Progenitor cell of endocrine pancreas (in vitro differentiated cells): ENCODE measurements around the gene OLFM1. TPM values are rescaled to one million over a fixed set of nuclear protein-coding genes. Genes with fewer than 3 reads are reported as not detected.

Experiments
- DNase-seq: peaks from one replicate; pipeline ENCODE4 v3.0.0; 2021; ENCODE audit warnings: low spot score; ENCODE audit not compliant: unreplicated experiment
- H3K27ac Mint-ChIP-seq: 2 replicates; pipeline ENCODE4 v1.8.0; 2021; ENCODE audit warnings: mild to moderate bottlenecking, moderate library complexity, mixed read lengths
- H3K27me3 Mint-ChIP-seq: 2 replicates; pipeline ENCODE4 v1.8.0; 2021; ENCODE audit warnings: mixed read lengths
- H3K36me3 Mint-ChIP-seq: 2 replicates; pipeline ENCODE4 v1.8.0; 2022; ENCODE audit warnings: mixed read lengths; ENCODE audit not compliant: insufficient read depth
- H3K4me1 Mint-ChIP-seq: 2 replicates; pipeline ENCODE4 v1.8.0; 2021; ENCODE audit warnings: low read depth, mixed read lengths
- H3K4me3 Mint-ChIP-seq: 2 replicates; pipeline ENCODE4 v1.8.0; 2021; ENCODE audit warnings: low read depth, mild to moderate bottlenecking, moderate library complexity, mixed read lengths
- H3K9me3 Mint-ChIP-seq: 2 replicates; pipeline ENCODE4 v1.8.0; 2021; ENCODE audit warnings: low read depth, mixed read lengths
- CTCF ChIP-seq: fragments of 200-600 bp; sonication (generic); IDR thresholded peaks from one replicate; pipeline ENCODE4 v1.5.0; 2021; ENCODE audit warnings: antibody characterized with exemption, mild to moderate bottlenecking; ENCODE audit not compliant: unreplicated experiment
- total RNA-seq: library from RNA; stranded (reverse); gene quantifications from 2 replicates; pipeline ENCODE4 v1.2.1, GENCODE V29; 2021

Gene OLFM1
- total RNA-seq, 1 donor from 2014 or later: 1.7 TPM

- Mint-ChIP-seq H3K27me3 (peaks cover 33% of the 10 kb centered on the region), H3K4me1 (no peaks in the 10 kb centered on the region), H3K36me3 (no peaks in the 10 kb centered on the region), H3K9me3 (no peaks in the 10 kb centered on the region), H3K4me3 (no peak overlapping the region), H3K27ac (no peak overlapping the region)
- TF ChIP-seq CTCF: no peak
- no peak for DNase-seq
Measured at GRCh38 chr9:135050072-135050990, 37.1 kb upstream of the OLFM1 start.

- H3K4me1 Mint-ChIP-seq: no peaks in the 10 kb centered on the region
- DNase-seq: no peak
- peaks cover 36% of the 10 kb centered on the region for H3K27me3 Mint-ChIP-seq
- H3K9me3 Mint-ChIP-seq: no peaks in the 10 kb centered on the region
- H3K27ac Mint-ChIP-seq: no peak overlapping the region
- no peaks in the 10 kb centered on the region for H3K36me3 Mint-ChIP-seq
- no peak overlapping the region for H3K4me3 Mint-ChIP-seq
- TF ChIP-seq CTCF: no peak
Measured at GRCh38 chr9:135051316-135052038, 36.0 kb upstream of the OLFM1 start.

- Mint-ChIP-seq H3K27me3 (peaks cover 48% of the 10 kb centered on the region), H3K4me3 (no peak overlapping the region), H3K36me3 (no peaks in the 10 kb centered on the region), H3K27ac (no peak overlapping the region), H3K9me3 (no peaks in the 10 kb centered on the region), H3K4me1 (no peaks in the 10 kb centered on the region)
- no peak for TF ChIP-seq CTCF
- no peak for DNase-seq
Measured at GRCh38 chr9:135053133-135053532, 34.3 kb upstream of the OLFM1 start.

- no peaks in the 10 kb centered on the region for H3K4me1 Mint-ChIP-seq
- H3K36me3 Mint-ChIP-seq: no peaks in the 10 kb centered on the region
- H3K9me3 Mint-ChIP-seq: no peaks in the 10 kb centered on the region
- TF ChIP-seq CTCF: no peak
- H3K4me3 Mint-ChIP-seq: no peak overlapping the region
- H3K27me3 Mint-ChIP-seq: peaks cover 59% of the 10 kb centered on the region
- no peak for DNase-seq
- H3K27ac Mint-ChIP-seq: no peak overlapping the region
Measured at GRCh38 chr9:135055181-135055580, 32.3 kb upstream of the OLFM1 start.

- no peak for DNase-seq
- peaks cover 71% of the 10 kb centered on the region for H3K27me3 Mint-ChIP-seq
Measured at GRCh38 chr9:135056541-135056940, 30.9 kb upstream of the OLFM1 start.

More at GRCh38 chr9:135056541-135056940, 30.9 kb upstream of the OLFM1 start:
- Mint-ChIP-seq H3K4me3 (no peak overlapping the region), H3K9me3 (no peaks in the 10 kb centered on the region), H3K4me1 (no peaks in the 10 kb centered on the region), H3K36me3 (no peaks in the 10 kb centered on the region), H3K27ac (no peak overlapping the region)
- TF ChIP-seq CTCF: no peak
